NCI-H1417 treated with DMSO at 0.1 percent for 48 hours (cell line): Measurements from ENCODE around the gene PPAT.
"Not testable (repeated sequence)": the region's sequence is repeated elsewhere in the genome, so short reads cannot be mapped to it uniquely, and the experiment has no call there.

Source experiments
- DNase-seq: peaks from one replicate; lab custom pipeline; 2025; lab: John Stamatoyannopoulos, UW

Gene PPAT

DNA sequence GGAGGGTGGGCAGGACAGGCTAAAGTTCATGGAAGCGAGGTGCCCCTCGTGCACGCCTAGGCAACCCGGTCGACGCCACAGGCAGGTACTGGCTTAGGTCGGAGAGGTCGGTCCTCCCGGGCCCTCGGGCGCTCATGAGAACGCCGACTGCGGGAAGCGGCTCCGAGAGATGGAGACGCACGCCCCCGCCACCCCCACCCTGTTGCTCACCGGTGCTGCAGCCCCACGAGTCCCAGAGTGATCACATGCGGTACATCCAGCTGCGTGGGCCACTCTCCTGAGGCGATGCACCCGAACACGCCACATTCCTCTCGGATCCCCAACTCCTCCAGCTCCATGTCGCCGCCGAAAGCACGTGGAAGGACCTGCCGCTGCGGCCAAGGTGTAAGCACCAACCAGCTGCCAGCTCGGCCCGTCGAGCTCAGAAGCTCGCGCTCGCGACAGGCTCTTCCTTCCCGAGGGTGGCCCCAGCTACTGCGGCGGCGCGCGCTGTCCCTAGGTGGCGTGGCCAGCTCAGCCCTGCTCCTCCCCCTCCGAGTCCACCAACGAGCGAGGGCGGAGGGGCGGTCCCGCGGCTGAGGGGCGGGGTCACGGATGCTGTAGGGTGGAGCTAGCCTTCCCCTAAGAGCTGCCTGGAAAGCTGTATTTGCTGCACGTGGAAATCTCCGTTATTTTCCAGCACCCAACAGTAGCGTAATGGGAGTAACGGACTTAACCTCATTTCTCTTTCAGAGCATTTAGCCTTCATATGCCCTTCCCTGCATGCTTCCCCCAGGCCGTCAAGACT lies at the start of gene PPAT:
Gene PPAT (minus strand): TSS at position 476 of the 787 bp plus-strand sequence. CDS start 138 bp downstream, at position 338.
- peak; percentile 89 for DNase-seq

DNA sequence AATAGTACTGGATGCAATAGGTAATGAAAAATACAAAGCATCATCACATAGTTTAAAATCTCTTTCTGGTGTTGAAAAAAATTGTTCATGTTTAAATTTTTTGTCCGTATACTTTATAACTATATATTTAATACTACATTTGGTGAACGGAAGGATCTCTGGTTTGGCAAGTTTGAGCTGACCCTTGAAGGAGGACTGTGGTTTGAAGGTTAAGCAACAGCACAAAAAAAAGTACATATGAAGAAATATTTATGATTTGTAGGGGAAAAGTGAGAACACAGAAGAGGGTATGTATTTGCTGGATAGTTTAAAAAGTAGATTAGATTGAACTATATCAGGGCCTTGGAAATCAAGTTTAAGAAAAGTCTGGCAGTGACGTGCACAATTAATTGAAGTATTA lies 45.3 kb upstream of the PPAT start:
- DNase-seq, result no peak

DNA sequence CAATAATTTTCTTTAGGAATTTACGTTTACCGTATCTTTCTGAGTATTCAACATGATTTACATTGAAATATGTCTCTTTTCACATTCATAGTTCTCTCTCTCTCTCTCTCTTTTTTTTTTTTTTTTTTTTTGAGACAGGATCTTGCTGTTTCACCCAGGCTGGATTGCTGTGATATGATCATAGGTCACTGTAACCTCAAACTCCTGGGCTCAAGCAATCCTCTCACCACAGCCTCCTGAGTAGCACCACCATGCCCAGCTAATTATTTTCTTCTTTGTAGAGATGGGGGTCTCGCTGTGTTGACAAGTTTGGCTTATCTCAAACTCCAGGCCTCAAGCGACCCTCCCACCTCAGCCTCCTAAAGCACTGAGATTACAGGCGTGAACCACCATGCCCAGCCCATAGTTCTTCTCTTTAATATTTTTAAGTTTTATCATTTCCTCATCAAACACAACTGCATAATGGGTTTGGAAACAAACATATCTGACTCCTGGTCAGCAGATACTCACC lies 41.8 kb upstream of the PPAT start:
- no peak for DNase-seq

DNA sequence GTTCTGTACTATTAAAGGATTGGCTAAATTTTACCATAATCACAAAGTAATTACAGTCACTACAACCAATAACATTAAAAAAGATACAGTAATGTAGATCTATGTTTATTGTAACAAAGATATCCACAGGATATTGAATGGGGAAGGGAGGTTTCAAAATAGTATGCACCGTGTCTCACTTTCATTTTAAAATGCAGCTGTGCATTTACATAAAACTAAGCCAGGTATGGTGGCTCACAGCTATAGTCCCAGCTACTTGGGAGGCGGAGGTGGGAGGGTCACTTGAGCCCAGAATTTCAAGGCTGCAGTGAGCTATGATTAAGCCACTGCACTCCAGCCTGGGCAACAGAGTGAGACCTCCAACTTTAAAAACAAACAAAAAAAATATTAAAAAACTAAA lies 40.5 kb upstream of the PPAT start:
- no peak for DNase-seq

DNA sequence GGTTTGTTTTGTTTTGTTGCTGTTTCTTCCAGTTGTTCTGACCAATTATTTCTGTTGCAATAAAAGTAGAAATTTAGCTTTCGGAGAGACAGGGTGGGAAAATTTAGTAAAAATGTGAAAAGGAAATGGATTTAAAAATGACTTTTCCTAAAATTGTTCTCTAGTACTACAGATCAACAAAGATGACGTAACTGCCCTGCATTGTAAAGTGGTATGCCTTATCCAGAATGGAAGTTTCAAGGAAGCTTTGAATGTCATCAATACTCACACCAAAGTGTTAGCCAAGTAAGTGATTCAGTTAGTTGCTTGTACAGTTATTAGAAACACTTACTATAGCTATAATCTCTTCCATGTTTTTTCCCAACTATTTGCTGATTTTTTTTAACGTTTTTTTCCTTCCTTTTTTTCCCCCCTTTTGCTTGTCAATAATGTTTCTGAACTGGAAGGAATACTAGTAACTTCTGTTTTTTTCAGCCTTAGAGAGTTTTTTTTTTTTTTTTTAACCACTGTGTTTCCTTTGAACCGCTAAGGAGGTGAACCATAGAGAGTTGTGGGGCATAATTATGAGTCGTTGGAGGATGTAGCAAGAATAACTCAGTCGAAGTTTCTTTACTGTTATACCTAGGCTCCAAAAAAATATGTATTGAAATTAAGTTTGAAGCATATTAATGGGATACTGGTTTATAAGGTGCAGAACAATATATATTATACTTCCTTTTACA lies 34.2 kb upstream of the PPAT start:
- DNase-seq, result no peak

DNA sequence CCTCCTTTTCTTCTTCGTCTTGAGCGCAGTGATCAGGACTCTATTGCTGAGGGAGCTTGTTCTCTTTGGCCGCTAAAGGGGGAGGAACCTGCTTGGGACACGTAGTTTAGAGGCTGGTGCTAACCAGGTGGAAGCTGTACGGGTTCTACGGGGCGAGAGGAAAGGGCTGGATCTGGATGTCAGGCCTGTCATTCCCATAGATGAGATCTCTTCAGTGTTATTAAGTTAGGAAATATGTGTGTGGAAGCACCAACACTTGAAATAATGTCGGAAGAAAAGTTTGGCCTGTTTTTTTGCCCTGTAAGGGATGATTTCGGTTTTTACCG lies 32.6 kb upstream of the PPAT start:
- no peak for DNase-seq

DNA sequence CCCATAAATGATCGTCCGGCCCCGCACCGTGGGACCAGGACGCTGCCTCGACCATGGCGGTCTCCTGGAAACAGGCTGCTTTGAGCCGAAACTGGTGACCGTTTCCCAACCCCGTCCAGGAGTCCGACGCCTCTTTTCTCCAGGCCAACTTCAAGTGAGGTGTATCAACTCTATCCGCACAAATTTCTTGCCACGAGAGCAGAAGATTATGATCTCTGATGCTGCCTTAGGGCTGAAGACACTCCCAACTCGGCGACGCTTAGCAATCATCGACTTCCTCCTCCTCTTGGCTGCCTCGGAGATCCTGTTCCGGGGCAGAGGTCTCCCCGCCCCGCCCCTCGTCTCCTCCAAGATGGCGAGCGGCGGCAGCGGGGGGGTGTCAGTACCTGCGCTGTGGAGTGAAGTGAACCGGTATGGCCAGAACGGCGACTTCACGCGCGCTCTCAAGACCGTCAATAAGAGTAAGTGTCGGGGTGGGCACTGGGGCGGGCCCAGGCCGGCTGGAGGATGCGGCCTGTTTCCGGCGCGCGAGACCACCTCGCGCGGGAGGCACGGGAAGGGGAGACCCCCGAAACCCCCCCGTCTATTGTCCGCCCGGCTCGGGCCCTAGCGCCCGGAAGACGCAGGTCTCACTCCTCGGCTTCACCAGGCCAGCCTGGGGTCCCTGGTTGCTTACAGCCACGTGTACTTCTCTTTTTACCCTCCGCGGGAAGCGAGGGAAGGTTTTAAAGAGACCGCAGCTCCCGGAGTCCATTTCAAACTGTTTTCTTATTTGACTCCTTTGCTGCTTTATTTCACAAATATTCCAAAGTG lies 32.1 kb upstream of the PPAT start, which contains the start of gene SRP72:
Gene SRP72 (plus strand): TSS at position 334 of the 813 bp plus-strand sequence. CDS start 19 bp downstream, at position 353.
- DNase-seq, result peak; percentile 40

DNA sequence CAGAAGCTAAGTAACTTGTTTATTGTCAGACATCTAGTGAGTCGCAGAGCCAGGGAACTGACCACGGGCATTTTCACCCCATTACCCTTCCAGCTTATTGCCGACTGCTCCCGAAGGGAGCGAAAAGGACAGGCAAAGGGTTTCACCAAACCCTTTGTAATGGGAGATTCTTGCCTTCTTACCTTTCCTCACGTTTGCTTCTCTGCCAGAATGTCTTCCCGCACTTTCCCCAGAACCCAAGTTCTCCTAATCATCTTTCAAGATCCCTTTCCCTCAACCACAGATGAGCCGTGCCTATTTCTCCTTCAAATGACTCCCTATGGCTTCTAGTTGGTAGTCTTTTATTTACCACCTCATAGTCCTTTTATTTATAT lies 31.5 kb upstream of the PPAT start:
- no peak for DNase-seq

DNA sequence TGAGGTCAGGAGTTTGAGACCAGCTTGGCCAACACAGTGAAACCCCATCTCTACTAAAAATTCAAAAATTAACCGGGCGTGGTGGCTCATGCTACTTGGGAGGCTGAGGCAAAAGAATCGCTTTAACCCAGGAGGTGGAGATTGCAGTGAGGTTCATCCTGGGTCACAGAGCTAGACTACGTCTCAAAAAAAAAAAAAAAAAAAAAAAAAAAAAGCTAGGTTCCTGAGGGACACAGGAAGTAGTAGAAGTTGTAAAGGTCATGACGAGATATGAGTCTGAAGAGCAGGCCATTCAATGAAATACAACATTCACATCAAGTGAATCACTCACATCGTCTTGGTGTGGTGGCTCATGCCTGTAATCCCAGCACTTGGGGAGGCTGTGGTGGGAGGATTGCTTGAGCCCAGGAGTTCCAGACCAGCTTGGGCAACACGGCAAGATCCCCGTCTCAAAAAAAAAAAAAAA lies 30.9 kb upstream of the PPAT start:
- DNase-seq, result not testable (repeated sequence)

DNA sequence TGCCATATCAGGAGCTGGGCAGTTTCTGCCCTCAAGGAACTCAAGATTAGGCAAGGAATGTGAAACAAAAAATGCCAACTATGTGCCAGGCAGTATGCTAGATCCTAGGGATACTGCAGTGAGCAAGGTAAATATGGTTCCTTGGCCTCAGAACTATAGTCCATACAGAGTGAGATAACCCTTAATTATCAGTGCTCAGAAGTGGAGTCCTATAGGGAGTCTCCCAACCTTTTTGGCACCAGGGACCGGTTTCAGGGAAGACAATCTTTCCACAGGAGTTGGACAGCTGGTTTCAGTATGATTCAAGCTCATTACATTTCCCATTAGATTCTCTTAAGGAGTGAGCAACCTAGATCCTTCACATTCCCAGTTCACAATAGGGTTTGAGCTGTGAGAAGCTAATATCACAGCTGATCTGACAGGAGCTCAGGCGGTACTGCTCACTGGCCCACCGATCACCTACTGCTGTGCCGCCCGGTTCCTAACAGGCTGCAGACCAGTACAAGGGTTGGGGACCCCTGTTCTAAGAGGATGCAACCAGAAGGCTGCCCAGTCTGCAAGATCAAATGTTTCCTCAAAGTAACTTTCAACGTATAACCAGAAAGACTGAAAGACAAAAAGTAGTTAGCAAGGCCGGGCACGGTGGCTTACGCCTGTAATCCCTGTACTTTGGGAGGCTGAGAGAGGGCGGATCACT lies 30.3 kb upstream of the PPAT start:
- DNase-seq, result no peak

DNA sequence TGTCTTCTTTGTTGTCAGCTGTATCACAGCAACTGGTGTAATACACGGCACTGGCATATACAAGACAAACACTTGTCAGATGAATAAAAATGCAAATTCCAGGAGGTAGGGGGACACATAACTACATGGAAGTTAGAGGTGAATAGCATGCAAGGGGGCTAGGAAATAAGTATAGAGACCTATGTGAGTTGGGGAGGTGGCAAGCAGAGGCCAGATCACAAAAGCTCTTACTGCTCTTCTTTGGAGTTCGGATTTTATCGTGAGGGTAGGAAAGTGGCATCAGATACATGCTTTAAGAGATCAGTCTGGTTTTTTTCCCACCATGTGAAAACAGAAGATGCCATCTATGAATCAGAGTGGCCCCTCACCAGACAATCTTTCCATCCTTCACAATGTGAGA lies 29.2 kb upstream of the PPAT start:
- no peak for DNase-seq

DNA sequence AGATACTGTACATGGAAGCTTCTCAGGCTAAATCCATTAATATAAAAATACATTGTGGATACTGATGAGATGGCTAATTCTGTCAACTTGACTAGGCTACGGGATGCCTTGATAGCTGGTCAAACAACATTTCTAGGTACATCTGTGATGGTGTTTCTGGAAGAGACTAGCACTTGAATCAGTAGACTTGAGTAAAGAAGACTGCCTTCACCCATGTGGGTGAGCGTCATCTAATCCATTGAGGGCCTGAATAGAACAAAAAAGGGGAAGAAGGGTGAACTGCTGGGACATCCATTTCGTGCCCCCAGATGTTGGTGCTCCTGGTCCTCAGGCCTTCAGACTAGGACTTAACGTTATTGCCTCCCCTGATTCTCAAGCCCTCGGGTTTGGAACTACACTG lies 28.3 kb upstream of the PPAT start:
- no peak for DNase-seq

DNA sequence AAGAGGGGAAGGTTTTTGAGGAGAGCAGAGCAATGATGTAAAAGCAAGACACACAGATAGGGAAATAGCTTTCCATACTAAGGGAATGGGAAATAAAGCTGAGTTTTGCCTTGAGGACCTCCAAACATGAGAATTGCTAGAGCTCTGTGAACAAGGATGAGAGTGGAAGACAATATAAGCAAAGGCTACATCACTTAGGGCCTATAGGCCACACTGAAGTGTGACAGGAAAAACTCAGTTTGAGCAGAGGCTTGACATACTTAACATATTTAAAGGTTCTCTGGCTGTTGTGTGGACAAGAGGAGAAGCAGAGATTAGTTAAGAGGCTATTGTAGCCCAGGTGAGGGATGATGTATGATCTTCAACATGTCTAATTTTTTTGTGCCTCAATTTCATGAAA lies 26.7 kb upstream of the PPAT start:
- no peak for DNase-seq

DNA sequence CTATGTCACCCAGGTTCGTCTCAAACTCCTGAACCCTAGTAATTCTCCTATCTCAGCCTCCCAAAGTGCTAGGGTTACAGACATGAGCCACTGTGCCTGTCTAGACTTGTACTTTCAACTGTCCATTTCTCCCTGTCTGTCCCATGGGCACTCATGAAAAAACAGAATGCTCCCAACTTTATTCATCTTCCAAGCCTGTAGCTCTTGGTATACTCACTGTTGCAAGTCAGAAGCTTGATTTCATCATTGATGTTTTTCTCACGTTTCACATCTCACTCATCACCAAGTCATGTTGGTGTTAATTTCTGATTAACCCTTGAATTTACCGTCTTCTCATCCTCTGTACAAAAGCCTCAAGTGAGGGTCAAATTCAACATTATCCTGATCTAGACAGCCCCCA lies 24.7 kb upstream of the PPAT start:
- DNase-seq, result no peak

DNA sequence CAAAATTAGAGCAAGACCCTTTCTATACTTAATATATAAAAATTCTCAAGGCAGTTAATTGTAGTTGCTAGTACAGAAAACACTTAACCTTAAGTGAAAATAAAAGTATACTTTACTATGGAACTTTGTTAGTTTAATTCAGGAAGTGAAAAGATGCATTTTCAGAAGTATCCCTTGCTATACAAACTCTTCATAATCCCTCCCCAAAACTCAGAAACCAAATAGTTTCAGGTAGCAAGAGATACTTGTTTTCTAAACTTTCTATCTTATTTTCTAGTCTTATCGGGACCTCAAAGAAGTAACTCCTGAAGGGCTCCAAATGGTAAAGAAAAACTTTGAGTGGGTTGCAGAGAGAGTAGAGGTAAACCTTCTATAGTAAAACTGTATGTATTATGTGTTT lies 14.9 kb upstream of the PPAT start:
- no peak for DNase-seq

DNA sequence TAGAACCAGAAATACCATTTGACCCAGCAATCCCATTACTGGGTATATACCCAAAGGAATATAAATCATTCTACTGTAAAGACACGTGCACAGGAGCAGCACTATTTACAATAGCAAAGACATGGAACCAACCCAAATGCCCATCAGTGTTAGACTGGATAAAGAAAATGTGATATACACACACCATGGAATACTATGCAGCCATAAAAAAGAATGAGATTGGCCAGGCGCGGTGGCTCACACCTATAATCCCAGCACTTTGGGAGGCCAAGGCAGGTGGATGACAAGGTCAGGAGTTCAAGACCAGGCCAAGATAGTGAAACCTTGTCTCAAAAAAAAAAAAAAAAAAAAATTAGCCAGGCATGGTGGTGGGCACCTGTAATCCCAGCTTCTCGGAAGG lies 14.1 kb upstream of the PPAT start:
- not testable (repeated sequence) for DNase-seq

DNA sequence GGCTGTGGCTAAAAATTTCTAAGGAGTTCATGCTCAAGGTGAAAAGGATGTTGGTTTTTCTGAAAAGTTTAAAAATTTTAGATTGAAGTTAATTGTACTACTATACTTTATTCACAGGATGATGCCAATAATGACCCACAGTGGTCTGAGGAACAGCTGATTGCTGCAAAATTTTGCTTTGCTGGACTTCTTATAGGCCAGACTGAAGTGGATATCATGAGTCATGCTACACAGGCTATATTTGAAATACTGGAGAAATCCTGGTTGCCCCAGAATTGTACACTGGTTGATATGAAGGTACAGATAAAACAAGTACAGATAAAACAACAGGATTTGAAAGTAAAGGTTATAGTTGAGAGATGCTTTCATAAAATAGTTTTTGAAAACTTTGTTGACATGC lies 12.9 kb upstream of the PPAT start:
- no peak for DNase-seq

DNA sequence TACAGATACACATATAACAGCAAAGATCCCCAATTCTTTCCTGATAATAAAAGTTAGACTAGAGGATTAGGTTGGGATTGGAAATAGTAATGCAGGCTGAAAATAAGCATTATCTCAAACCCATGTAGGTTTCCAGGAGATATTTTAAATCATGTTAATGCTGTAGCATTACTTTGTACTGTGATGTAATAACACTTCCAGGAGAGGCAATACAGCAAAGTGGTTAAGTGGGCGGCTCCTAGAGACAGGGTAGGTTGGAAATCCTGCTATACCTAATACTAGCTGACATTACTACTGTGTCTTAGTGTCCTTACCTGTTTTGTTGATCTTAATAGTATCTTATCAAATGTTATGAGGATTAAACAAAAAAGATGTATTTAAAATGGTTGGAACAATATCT lies 10.3 kb upstream of the PPAT start:
- DNase-seq, result no peak

DNA sequence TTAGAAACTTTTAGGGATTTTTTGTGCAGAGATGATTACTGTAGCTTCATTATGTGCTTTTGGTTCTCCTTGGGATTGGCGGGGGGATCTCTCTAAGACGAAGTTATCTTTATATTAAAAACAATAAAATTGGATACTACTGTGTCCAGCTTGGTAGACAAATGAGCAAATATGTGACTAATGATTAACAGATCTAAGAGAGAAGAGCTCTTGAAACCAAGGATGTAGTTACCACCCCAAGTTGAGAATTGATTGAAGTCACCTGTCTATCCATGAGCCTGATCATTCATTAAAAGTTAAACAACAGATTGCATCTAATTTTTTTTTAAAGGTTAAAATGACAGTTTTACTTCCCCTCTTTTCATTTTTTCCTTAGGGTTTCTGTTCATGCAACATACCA lies 9.3 kb upstream of the PPAT start:
- no peak for DNase-seq

DNA sequence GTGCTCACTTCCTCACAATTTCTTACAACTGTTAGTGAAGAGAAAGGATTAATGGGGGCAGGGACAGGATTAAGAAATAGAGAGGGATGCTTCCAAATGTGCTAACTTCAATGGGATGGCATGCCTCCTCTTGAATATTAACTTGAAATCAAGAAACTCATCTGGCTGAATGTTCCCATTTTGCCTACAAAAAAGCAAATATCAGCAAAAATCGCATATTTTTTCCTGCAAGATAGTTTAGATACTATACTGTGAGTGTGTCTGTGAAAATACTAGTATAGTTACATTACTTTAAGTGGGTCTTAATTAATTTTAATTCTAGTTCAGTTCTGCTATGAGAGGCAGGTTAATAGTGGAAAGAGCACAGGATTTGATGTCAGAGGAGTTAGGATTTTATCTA lies 5.6 kb upstream of the PPAT start:
- DNase-seq, result no peak

DNA sequence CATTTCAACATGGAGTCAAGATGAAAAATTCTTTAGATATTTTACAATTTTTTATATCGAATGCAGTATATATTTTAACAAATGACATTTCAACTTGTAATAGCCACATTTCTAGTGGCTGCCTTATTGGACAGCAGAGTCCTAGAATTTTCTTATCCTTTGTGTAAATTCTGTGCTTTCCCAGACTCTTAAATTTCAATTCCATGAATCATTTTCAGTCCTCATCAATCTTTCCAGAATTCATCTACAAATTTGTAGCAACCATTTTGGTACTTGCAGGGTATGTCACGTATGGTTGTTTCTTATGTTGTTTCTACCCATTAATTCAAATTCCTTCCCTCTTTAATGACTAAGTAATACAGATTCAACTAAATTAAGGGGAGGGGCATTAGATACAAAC lies 3.4 kb upstream of the PPAT start:
- DNase-seq, result no peak

DNA sequence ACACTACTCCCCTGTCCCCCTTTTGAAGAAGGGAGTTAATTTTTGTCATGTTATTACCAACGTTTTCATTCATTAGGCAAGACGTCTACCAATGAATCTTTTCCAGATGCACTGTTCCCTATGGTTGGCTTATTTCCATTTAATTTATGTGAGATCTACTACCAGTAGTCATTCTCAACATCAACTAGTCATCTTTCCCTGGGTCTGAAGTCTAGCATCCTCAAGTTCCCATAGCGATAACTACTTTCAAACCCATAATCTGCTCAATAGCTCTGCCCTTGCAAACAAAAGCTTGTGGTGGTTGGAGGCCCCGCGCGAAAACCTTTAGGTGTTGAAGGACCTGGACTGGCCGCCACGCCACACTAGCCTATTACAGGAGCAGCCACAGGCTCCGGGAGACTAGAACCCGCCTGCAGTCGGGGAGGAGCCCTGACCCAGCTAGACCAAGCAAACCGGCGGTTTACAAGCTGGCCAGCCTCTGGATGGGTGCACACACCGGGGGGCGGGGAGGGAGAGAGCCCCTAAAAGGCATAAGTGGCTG lies 746 bp downstream of the PPAT start:
- peak; percentile 9 for DNase-seq
